Retina (tissue), 1 donor: ENCODE results near the gene ADAMTS14.

Experiments used
- DNase-seq: peaks from one replicate; pipeline ENCODE4 v3.0.0-alpha.2; 2016

ADAMTS14 gene

GRCh38 chr10:70694418-70695141 lies 22.3 kb downstream of the ADAMTS14 start:
- DNase-seq = no peak

GRCh38 chr10:70695241-70696030 lies 23.1 kb downstream of the ADAMTS14 start:
- no peak for DNase-seq

GRCh38 chr10:70698211-70698610 lies 25.9 kb downstream of the ADAMTS14 start:
- no peak for DNase-seq

GRCh38 chr10:70699063-70699658 lies 26.9 kb downstream of the ADAMTS14 start:
- no peak for DNase-seq

- no peak for DNase-seq
Measured at GRCh38 chr10:70699659-70700174, 27.4 kb downstream of the ADAMTS14 start.

- DNase-seq = no peak
Measured at GRCh38 chr10:70702190-70702763, 30.0 kb downstream of the ADAMTS14 start.

GRCh38 chr10:70704211-70704610 lies 31.9 kb downstream of the ADAMTS14 start:
- DNase-seq = no peak

GRCh38 chr10:70705121-70705861 lies 33.0 kb downstream of the ADAMTS14 start:
- no peak for DNase-seq

- DNase-seq = no peak
Measured at GRCh38 chr10:70711177-70711576, 38.9 kb downstream of the ADAMTS14 start.

- DNase-seq = no peak
Measured at GRCh38 chr10:70711911-70712310, 39.6 kb downstream of the ADAMTS14 start.

- no peak for DNase-seq
Measured at GRCh38 chr10:70714245-70714644, 41.9 kb downstream of the ADAMTS14 start.

GRCh38 chr10:70714951-70715350 lies 42.6 kb downstream of the ADAMTS14 start:
- DNase-seq = no peak

GRCh38 chr10:70715853-70716795 lies 43.8 kb downstream of the ADAMTS14 start:
- peak; percentile 42 for DNase-seq

- DNase-seq = no peak
Measured at GRCh38 chr10:70722820-70723424, 50.6 kb downstream of the ADAMTS14 start.

- DNase-seq = no peak
Measured at GRCh38 chr10:70723771-70724170, 51.5 kb downstream of the ADAMTS14 start.

GRCh38 chr10:70726909-70727495 lies 54.7 kb downstream of the ADAMTS14 start:
- DNase-seq = no peak

GRCh38 chr10:70728328-70728727 lies 56.0 kb downstream of the ADAMTS14 start:
- DNase-seq = no peak

GRCh38 chr10:70729763-70730357 lies 57.6 kb downstream of the ADAMTS14 start:
- DNase-seq = no peak

GRCh38 chr10:70730955-70731354 lies 58.6 kb downstream of the ADAMTS14 start:
- no peak for DNase-seq

- DNase-seq = no peak
Measured at GRCh38 chr10:70732569-70732968, 60.3 kb downstream of the ADAMTS14 start.
